AG04450 (cell line): ENCODE measurements around the gene KNDC1. TPM values are rescaled to one million over a fixed set of nuclear protein-coding genes. Genes with fewer than 3 reads are reported as not detected.

Experiments used
- CTCF ChIA-PET: fragments of 300-600, 350-600 bp; formaldehyde crosslinking; extraction: SDS; loops from one replicate; lab custom pipeline; 2022; ENCODE audit warnings: antibody characterized with exemption, inconsistent platforms; lab: Charles Lee
- POLR2A ChIA-PET: fragments of 350-600 bp; formaldehyde crosslinking; extraction: SDS; loops from one replicate; lab custom pipeline; 2021; ENCODE audit warnings: antibody characterized with exemption, inconsistent platforms; lab: Yijun Ruan, JAX
- DNase-seq: peaks from one replicate; pipeline ENCODE4 v3.0.0-alpha.2; 2011; ENCODE audit warnings: low read depth, low spot score
- H3K27ac ChIP-seq: one replicate; pipeline ENCODE4 v1.5.1; 2012; ENCODE audit warnings: low read depth, low read length, control low read depth
- H3K27me3 ChIP-seq: one replicate; pipeline ENCODE4 v1.6.0; 2012; ENCODE audit warnings: low read length; ENCODE audit not compliant: control insufficient read depth, insufficient read depth
- H3K4me3 ChIP-seq: 2 replicates; pipeline ENCODE4 v1.5.1; 2011; ENCODE audit warnings: mild to moderate bottlenecking, low read depth, low read length, control low read depth
- H3K9me3 ChIP-seq: 2 replicates; pipeline ENCODE4 v1.5.1; 2012; ENCODE audit warnings: low read length; ENCODE audit not compliant: control insufficient read depth, insufficient read depth
- polyA plus RNA-seq: library from polyadenylated mRNA; depleted of rRNA; stranded (reverse); fragments of >200 nt; gene quantifications from 2 replicates; pipeline ENCODE4 v1.2.3, GENCODE V29; 2011
- TF ChIP-seq, protein P1 (sequence below): IDR thresholded peaks from 2 replicates; pipeline ENCODE4 v1.5.1; 2011; ENCODE audit warnings: low read depth, low read length, control low read depth, inconsistent platforms

KNDC1 gene
- polyA plus RNA-seq, 1 experiment, result 0.46 TPM

DNA sequence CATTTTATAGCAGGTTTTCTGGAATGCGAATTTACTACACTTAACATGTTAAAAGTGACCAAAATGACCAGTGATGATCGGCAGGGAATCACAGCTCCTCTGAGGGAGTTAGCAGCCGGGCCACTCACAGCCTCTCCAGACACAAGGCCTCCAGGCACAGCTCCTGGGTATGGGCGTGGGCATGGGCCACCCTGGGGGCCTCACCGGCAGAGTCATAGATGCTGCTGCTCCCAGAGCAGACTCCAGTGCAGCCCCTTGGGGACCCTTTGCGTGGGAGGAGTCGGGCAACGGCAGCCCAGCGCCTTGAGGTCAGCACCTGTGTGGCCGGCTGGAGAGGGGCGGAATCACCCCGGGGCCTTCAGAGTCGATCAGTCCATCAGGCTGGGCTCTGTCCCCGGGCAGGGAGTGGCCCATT, 8.6 kb downstream of the KNDC1 start:
- no peak overlapping the region for H3K27ac ChIP-seq
- DNase-seq, result no peak
- CTCF ChIA-PET, result no interaction called here
- peaks cover 56% of the 10 kb centered on the region for H3K9me3 ChIP-seq
- POLR2A ChIA-PET, result no interaction called here
- TF ChIP-seq, protein P1, sequence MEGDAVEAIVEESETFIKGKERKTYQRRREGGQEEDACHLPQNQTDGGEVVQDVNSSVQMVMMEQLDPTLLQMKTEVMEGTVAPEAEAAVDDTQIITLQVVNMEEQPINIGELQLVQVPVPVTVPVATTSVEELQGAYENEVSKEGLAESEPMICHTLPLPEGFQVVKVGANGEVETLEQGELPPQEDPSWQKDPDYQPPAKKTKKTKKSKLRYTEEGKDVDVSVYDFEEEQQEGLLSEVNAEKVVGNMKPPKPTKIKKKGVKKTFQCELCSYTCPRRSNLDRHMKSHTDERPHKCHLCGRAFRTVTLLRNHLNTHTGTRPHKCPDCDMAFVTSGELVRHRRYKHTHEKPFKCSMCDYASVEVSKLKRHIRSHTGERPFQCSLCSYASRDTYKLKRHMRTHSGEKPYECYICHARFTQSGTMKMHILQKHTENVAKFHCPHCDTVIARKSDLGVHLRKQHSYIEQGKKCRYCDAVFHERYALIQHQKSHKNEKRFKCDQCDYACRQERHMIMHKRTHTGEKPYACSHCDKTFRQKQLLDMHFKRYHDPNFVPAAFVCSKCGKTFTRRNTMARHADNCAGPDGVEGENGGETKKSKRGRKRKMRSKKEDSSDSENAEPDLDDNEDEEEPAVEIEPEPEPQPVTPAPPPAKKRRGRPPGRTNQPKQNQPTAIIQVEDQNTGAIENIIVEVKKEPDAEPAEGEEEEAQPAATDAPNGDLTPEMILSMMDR, result no peak
- H3K4me3 ChIP-seq, result no peak overlapping the region
- H3K27me3 ChIP-seq, result no peaks in the 10 kb centered on the region

- TF ChIP-seq, protein P1, result no peak
Measured at GRCh38 chr10:133169173-133169947, 9.3 kb downstream of the KNDC1 start.

GRCh38 chr10:133170092-133170491, 10.1 kb downstream of the KNDC1 start:
- DNase-seq, result no peak
- POLR2A ChIA-PET, result no interaction called here
- Histone ChIP-seq H3K27ac (no peak overlapping the region), H3K27me3 (no peaks in the 10 kb centered on the region), H3K9me3 (peaks cover 56% of the 10 kb centered on the region), H3K4me3 (no peak overlapping the region)
- CTCF ChIA-PET, result no interaction called here
- TF ChIP-seq, protein P1, result no peak

More at GRCh38 chr10:133169173-133169947, 9.3 kb downstream of the KNDC1 start:
- DNase-seq, result no peak
- H3K27ac ChIP-seq, result no peak overlapping the region
- ChIA-PET CTCF (no interaction called here), POLR2A (no interaction called here)
- no peak overlapping the region for H3K4me3 ChIP-seq
- H3K9me3 ChIP-seq, result peaks cover 61% of the 10 kb centered on the region
- H3K27me3 ChIP-seq, result no peaks in the 10 kb centered on the region

- Histone ChIP-seq H3K27me3 (no peaks in the 10 kb centered on the region), H3K9me3 (peaks cover 49% of the 10 kb centered on the region), H3K4me3 (no peak overlapping the region), H3K27ac (no peak overlapping the region)
- DNase-seq, result no peak
- ChIA-PET CTCF (no interaction called here), POLR2A (no interaction called here)
- TF ChIP-seq, protein P1, result no peak
Measured at GRCh38 chr10:133173860-133174640, 14.0 kb downstream of the KNDC1 start.
